NCI-H774 (cell line): Measurements from ENCODE around the gene GPR137C.
"Not testable (repeated sequence)": the region's sequence is repeated elsewhere in the genome, so short reads cannot be mapped to it uniquely, and the experiment has no call there.

Source experiments
- DNase-seq: peaks from one replicate; lab custom pipeline; 2025; lab: John Stamatoyannopoulos, UW

GPR137C gene

DNA sequence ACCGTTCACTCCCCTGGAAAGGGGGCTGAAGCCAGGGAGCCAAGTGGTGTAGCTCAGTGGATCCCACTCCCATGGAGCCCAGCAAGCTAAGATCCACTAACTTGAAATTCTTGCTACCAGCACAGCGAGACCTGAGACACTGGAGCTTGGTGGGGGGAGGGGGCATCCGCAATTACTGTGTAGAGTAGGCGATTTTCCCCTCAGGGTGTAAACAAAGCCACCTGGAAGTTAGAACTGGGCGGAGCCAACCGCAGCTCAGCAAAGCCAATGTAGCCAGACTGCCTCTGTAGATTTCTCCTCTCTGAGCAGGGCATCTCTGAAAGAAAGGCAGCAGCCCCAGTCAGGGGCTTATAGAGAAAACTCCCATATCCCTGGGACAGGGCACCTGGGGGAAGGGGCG, 15.8 kb downstream of the GPR137C start:
- DNase-seq: not testable (repeated sequence)

DNA sequence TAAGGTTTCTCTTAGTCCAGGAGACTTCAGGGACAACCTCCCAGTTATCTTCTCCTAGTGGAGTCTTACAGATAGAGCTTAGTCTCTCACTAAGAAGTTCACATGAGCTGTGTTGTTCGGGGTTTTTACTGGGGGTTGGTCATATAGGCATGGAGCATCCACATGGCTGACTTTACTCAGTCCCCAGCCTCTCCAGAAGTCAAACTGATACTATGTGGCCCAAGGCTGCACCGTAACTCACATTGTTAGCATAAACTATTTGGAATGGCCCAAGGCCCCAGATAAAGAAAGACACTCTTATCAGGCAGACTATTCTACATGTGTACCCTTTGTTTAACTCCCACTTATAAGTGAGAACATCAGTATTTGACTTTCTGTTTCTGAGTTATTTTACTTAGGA, 23.2 kb downstream of the GPR137C start:
- no peak for DNase-seq

DNA sequence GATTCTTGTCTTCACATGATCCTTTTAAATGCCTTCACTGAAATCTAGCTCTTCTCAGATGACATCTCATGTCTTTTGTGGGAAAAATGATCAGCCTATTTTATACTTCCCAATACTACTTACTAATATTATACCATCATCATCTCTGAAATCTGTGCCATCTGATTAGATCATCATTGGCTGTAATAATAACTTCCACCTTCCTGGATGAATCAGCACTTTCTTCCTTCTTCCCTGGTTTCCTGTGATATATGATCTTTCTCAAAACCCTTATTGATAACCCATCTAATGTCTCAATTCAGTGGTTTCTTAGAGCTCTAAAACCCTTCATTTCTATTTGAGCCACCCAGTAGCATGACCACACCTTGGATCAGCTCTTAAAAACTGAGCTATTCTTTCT, 30.9 kb downstream of the GPR137C start:
- no peak for DNase-seq

DNA sequence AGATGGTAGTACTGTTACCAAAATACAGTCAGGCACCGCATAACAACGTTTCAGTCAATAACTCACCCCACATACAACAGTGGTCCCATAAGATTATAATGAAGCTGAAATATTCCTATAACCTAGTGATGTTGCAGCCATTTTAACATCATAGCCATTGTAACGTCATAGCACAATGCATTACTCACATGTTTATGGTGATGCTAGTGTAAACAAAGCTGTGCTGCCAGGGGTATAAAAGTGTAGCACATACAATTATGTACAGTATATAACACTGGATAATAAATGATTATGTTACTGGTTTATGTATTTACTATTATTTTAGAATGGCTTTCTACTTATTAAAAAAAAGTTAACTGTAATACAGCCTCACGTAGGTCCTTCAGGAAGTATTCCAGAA, 37.0 kb downstream of the GPR137C start:
- DNase-seq: no peak

DNA sequence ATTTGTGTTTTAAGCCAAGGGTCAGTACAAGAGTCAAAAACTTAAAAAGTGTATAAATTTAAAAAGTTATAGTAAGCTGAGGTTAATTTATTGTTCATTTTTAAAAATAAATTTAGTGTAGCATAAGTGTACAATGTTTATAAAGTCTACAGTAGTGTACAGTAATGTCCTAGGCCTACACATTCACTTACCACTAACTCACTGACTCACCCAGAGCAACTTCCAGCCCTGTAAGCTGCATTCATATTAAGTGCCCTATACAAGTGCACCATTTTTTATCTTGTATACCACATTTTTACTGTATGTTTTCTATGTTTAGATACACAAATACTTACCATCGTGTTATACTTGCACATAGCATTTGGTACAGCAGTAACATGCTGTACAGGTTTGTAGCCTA, 37.7 kb downstream of the GPR137C start:
- no peak for DNase-seq

DNA sequence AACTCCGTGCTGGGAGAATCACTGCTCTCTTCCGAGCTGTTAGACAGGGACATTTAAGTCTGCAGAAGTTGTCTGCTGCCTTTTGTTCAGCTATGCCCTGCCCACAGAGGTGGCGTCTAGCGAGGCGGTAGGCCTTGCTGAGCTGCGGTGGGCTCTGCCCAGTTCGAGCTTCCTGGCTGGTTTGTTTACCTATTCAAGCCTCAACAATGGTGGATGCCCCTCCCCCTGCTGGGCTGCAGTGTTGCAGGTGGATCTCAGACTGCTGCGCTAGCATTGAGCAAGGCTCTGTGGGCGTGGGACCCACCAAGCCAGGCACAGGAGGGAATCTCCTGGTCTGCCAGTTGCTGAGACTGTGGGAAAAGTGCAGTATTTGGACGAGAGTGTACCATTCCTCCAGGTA, 43.7 kb downstream of the GPR137C start:
- DNase-seq: no peak

DNA sequence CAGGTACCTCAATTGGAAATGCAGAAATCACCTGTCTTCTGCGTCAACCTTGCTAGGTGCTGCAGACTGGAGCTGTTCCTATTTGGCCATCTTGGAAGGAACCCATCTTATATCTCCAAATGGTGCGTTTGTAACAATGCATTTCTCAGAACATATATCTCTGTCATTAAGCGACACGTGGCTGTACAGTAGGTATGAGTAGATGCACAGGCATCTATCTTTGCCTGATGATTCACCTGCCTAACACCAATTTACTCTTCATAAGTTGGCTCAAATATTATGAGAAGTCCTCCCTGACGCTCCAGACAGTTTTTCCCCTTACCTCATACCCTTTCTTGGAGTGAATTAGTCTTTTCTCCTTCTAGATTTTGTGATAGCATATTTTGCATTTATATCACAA, 44.2 kb downstream of the GPR137C start:
- no peak for DNase-seq

- no peak for DNase-seq
Observed at GRCh38 chr14:52598568-52598967, 45.9 kb downstream of the GPR137C start.

- no peak for DNase-seq
Observed at GRCh38 chr14:52599974-52600373, 47.3 kb downstream of the GPR137C start.

GRCh38 chr14:52602131-52602530, 49.5 kb downstream of the GPR137C start:
- no peak for DNase-seq

- no peak for DNase-seq
Observed at GRCh38 chr14:52607061-52607460, 54.4 kb downstream of the GPR137C start.

DNA sequence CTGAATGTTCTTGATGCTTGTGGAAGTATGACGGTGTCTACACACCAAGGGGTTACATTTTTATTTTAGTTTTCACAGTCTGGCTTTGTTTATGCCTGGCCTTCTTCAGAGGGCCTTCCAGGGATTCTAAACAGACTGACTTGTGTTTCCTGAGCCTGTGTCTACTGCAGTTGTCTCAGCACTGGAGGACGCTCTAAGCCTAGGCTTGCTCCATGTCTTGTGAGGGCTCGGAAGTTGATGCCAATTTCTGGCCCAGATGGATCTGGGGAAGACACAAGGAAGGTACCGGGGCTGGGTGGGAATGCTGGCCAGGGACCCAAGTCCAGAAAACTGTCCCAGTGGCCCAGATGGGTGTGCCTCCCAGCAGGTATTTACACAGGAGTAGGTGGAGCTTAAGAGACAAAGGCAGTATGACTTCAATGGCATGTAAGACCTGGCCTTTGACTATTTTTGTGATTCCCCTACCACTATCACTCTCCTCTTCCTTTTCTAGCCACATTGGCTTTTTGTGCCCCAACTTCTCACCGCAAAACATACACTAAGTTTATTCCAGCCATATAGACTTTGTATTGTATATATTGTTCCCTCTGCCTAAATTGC, 56.9 kb downstream of the GPR137C start:
- no peak for DNase-seq

DNA sequence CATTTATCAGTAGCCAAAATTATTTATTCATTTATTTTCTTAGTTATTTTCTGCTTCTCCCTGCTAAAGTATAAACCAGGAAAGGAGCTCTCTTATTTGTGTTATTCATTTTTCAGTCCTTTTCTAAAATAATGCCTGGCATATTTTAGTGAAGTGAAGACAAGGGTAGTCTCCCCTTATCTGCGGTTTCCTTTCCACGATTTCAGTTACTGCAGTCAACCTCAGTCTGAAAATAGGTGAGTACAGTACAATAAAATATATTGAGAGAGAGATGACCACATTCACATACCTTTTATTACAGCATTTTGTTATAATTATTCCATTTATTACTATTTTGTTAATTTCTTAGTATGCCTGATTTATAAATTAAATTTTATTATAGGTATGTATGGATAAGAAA, 57.6 kb downstream of the GPR137C start:
- DNase-seq: no peak

DNA sequence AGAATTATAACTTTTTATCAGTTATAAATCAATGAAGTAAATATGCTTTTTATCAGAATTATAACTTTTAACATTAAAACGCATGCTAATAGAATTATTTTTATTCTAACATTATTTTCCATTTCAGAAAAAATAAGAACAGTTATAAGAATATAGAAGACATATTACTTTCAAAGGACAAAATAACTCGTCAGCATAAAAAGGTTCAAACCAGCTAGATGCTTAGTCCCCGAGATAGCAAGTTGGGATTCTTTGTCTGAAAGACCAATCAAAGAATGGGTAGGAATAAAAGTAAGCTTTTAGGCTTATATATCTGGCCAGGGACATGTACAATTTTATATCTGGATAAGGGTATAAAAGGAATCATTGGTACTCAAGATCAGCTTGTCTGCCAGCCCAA, 66.0 kb downstream of the GPR137C start:
- no peak for DNase-seq

- no peak for DNase-seq
Observed at GRCh38 chr14:52619687-52620086, 67.1 kb downstream of the GPR137C start.

DNA sequence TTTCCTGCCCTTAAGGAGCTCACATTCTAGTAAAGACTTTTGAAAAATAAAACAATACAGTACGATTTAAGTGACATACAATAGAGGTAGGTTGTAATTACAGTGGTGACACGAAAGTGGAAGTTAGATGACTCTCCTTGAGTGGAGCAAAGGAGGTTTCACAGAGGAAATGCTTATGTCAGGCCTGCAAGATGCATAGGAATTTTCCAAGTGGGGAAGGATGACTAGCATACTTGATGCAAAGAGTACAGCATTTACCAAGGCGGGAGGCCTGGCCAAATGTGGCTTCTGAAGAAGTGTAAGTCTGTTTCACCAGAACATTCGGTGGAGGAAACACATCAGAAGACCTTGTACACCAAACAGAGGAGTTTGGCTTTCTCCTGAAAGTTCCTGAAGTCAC, 87.5 kb downstream of the GPR137C start:
- no peak for DNase-seq

- DNase-seq: no peak
Observed at GRCh38 chr14:52641745-52642144, 89.1 kb downstream of the GPR137C start.

DNA sequence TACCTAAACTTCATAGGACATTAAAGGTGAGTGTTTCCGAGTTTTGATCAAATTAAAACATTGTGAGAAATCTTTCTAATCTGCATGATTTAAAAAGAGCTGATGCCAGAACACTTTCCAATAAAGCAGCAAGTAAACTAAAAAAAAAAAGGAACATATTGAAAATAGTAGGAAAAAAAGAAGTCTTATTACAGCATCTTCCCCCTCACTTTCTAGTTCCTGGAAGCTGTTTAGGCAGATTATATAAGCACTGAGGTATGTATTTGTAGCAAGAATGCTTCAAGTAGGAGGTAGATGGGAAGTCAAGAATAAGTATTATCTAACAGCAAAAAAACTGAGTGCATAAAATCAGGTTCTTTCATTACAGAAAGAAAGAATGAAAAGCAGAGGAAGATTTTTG, 96.9 kb downstream of the GPR137C start:
- no peak for DNase-seq

DNA sequence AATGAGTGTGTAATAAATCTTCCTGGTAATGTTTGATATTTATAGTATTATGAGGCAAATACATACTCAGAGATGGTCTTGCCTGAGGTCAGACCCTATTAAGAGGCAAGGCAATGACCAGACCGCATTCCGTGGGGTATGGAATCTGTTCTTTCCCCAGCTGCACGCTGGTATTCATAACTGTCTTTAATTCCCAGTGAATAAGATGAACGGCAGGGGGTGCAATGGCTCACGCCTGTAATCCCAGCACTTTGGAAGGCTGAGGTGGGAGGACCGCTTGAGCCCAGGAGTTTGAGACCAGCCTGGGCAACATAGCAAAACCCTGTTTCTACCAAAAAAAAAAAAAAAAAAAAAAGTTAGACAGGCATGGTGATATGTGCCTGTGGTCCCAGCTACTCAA, 98.1 kb downstream of the GPR137C start:
- no peak for DNase-seq

DNA sequence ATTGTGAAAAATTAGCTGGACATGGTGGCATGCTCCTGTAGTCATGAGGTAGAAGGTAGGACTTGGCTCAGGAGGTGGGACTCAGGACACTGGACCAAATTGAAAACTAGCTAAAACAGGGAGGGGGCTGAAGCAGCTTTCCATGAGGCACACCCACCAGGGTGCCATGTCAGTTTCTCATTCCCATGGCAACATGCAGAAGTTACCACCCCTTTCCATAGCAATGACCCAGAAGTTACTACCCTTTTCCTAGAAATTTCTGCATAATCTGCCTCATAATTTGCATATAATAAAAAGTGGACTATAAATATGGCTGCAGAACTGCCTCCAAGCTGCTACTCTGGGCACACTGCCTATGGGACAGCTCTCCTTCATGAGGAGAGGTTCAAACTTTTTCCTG, 104.3 kb downstream of the GPR137C start:
- DNase-seq: no peak

- no peak for DNase-seq
Observed at GRCh38 chr14:52660325-52660724, 107.7 kb downstream of the GPR137C start.

GRCh38 chr14:52660832-52661231, 108.2 kb downstream of the GPR137C start:
- no peak for DNase-seq

- no peak for DNase-seq
Observed at GRCh38 chr14:52661314-52661713, 108.7 kb downstream of the GPR137C start.

DNA sequence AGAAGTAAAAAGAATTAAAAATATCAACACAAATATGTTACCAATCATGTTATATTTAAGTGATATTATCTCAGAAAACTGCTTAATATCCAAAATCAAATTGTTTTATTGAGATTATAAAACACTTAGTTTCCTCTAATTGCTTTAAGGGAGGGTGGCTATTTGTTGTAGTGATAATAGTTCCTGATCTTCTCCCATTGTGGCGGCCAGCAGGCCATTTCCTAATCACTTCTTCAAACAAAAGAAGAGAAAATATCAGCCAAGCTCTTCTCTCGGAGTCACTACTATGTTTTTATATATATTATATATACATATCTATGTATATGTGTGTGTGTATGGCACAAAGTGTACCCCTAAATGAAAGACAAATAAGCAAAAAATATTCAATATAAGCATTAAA, 111.2 kb downstream of the GPR137C start:
- DNase-seq: no peak

DNA sequence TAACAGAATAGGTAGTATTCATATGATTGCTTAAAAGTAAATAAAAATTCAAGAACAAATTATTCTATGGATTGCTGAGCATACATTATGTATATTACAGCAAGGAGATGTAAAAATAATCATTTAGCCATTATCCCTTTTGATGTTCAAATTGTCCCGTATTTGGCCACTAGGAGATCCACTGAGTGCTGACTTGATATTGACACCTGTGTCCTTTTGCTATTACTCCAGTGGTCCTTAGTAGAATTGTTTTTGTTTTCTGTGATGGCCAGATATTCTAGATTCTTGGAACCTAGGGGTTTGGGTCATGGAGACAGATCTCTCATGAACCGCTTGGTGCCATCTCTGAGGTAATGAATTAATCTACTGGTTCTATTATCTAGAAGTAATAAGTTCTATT, 126.0 kb downstream of the GPR137C start:
- DNase-seq: no peak
